HCT116 (cell line): ENCODE data around the gene NRAP. TPM values are rescaled to one million over a fixed set of nuclear protein-coding genes. Genes with fewer than 3 reads are reported as not detected.

Experiments
- ATAC-seq: fragments of 200-7000 bp; cut with Tn5 transposase; 2 replicates; pipeline ENCODE4 v1.9.1; 2020; ENCODE audit warnings: mild to moderate bottlenecking, moderate library complexity
- BruUV-seq: library from RNA; stranded (reverse); fragments of 400-500 nt; replicated peaks from 2 replicates; lab custom pipeline; 2021; lab: Mats Ljungman, UMichigan
- CTCF ChIA-PET: fragments of 300-600 bp; sonication (Branson Sonifier 250); formaldehyde crosslinking; loops from one replicate; lab custom pipeline; 2021; ENCODE audit warnings: antibody characterized with exemption; lab: Charles Lee
- POLR2A ChIA-PET: fragments of 300-600, 350-600 bp; sonication (Branson Sonifier 250); formaldehyde crosslinking; loops from one replicate; lab custom pipeline; 2021; ENCODE audit warnings: antibody characterized with exemption; lab: Charles Lee
- RAD21 ChIA-PET, 2 experiments: fragments of 300-600 bp; sonication (Branson Sonifier 250); formaldehyde crosslinking; loops; one replicate each; lab custom pipeline; 2023; ENCODE audit warnings: low total read pairs in 2 of 2; ENCODE audit not compliant: uncharacterized antibody in 2 of 2, unreplicated experiment in 2 of 2, low non-redundant PET in 1 of 2; lab: Charles Lee
- DNase-seq: peaks from one replicate; pipeline ENCODE4 v3.0.0-alpha.2; 2010; ENCODE audit warnings: low read depth, low spot score
- H2AFZ ChIP-seq: fragments of 200-600 bp; shearing (Covaris generic), sonication (generic); 2 replicates; pipeline ENCODE4 v1.6.1; 2017; ENCODE audit warnings: low read depth, mixed run types, mixed read lengths, antibody characterized with exemption, low read length; ENCODE audit not compliant: poor library complexity, severe bottlenecking
- H3K27ac ChIP-seq: 2 replicates; pipeline ENCODE4 v1.5.1; 2012; ENCODE audit warnings: low read depth, low read length
- H3K27me3 ChIP-seq: fragments of 200-600 bp; sonication (generic); 2 replicates; pipeline ENCODE4 v1.6.1; 2016; ENCODE audit warnings: mixed run types, low read length, mixed read lengths; ENCODE audit not compliant: insufficient read depth
- H3K36me3 ChIP-seq, 2 experiments: fragments of 200-500 bp in 1 of 2; fragments of 200-600 bp in 1 of 2; sonication (Bioruptor generic) in 1 of 2; sonication (generic) in 1 of 2; 2 replicates each; pipeline versions ENCODE4 v1.5.1 to v1.6.1; 2014 to 2016; ENCODE audit warnings: low read length in 2 of 2, inconsistent platforms in 1 of 2, mixed read lengths in 1 of 2, mixed run types in 1 of 2; ENCODE audit not compliant: insufficient read depth in 2 of 2, control insufficient read depth in 1 of 2
- H3K4me1 ChIP-seq, 2 experiments: fragments of 200-600 bp in 1 of 2; sonication (generic) in 1 of 2; 2 replicates each; pipeline versions ENCODE4 v1.5.1 to v1.6.1; 2012 to 2017; ENCODE audit warnings: low read length in 2 of 2, inconsistent platforms in 1 of 2, mild to moderate bottlenecking in 1 of 2, mixed read lengths in 1 of 2, mixed run types in 1 of 2, moderate library complexity in 1 of 2; ENCODE audit not compliant: insufficient read depth in 2 of 2, control insufficient read depth in 1 of 2
- H3K4me2 ChIP-seq: fragments of 200-600 bp; sonication (generic); 2 replicates; pipeline ENCODE4 v1.6.1; 2017; ENCODE audit warnings: mixed run types, low read length, mixed read lengths
- H3K4me3 ChIP-seq, 2 experiments: fragments of 200-600 bp in 1 of 2; sonication (generic) in 1 of 2; replicated peaks in 1 of 2; 2 replicates each; pipeline ENCODE4 v1.5.1; 2011 to 2016; ENCODE audit warnings: low read length in 2 of 2, control low read depth in 1 of 2, low read depth in 1 of 2, mild to moderate bottlenecking in 1 of 2, mixed read lengths in 1 of 2, mixed run types in 1 of 2
- H3K79me2 ChIP-seq: fragments of 200-600 bp; sonication (generic); 2 replicates; pipeline ENCODE4 v1.6.1; 2017; ENCODE audit warnings: mild to moderate bottlenecking, mixed run types, low read length, moderate library complexity, mixed read lengths; ENCODE audit not compliant: insufficient read depth
- H3K9ac ChIP-seq: fragments of 200-600 bp; sonication (generic); 2 replicates; pipeline ENCODE4 v1.6.1; 2016; ENCODE audit warnings: low read length, mixed read lengths
- H3K9me2 ChIP-seq: fragments of 200-600 bp; sonication (generic), shearing (Covaris generic); 2 replicates; pipeline ENCODE4 v1.6.1; 2017; ENCODE audit warnings: mixed run types, mild to moderate bottlenecking, moderate library complexity; ENCODE audit not compliant: insufficient read depth
- H3K9me3 ChIP-seq, 2 experiments: fragments of 200-500 bp in 1 of 2; fragments of 200-600 bp in 1 of 2; sonication (Bioruptor generic) in 1 of 2; sonication (generic) in 1 of 2; 2 replicates each; pipeline ENCODE4 v1.6.1; 2014 to 2017; ENCODE audit warnings: low read length in 2 of 2, mixed read lengths in 2 of 2, inconsistent platforms in 1 of 2, low read depth in 1 of 2, mild to moderate bottlenecking in 1 of 2, mixed run types in 1 of 2, moderate library complexity in 1 of 2; ENCODE audit not compliant: control insufficient read depth in 1 of 2, insufficient read depth in 1 of 2
- H4K20me1 ChIP-seq: fragments of 200-600 bp; sonication (generic), shearing (Covaris generic); 2 replicates; pipeline ENCODE4 v1.6.1; 2017; ENCODE audit warnings: mixed run types, mild to moderate bottlenecking, moderate library complexity; ENCODE audit not compliant: insufficient read depth
- CEBPB ChIP-seq: IDR thresholded peaks from 2 replicates; pipeline ENCODE4 v1.6.1; 2012; ENCODE audit warnings: low read depth
- FOSL1 ChIP-seq: IDR thresholded peaks from 2 replicates; pipeline ENCODE4 v1.6.1; 2012; ENCODE audit warnings: low read depth
- JUND ChIP-seq: IDR thresholded peaks from 2 replicates; pipeline ENCODE4 v1.6.1; 2012
- RAD21 ChIP-seq: IDR thresholded peaks from 2 replicates; pipeline ENCODE4 v1.6.1; 2012; ENCODE audit warnings: low read depth, mild to moderate bottlenecking
- SIN3A ChIP-seq: IDR thresholded peaks from 2 replicates; pipeline ENCODE4 v1.6.1; 2012; ENCODE audit warnings: low read depth
- YY1 ChIP-seq: IDR thresholded peaks from 2 replicates; pipeline ENCODE4 v1.6.1; 2011; ENCODE audit warnings: low read length, low read depth, moderate library complexity, mild to moderate bottlenecking; ENCODE audit not compliant: insufficient replicate concordance; ENCODE audit errors: extremely low read depth
- ZFX ChIP-seq: fragments of 450-650 bp; IDR thresholded peaks from 2 replicates; pipeline ENCODE4 v1.6.1; 2017
- ZNF274 ChIP-seq: fragments of 200-500 bp; sonication (Bioruptor generic); IDR thresholded peaks from 2 replicates; pipeline ENCODE4 v1.6.1; 2014; ENCODE audit warnings: mild to moderate bottlenecking, low read depth, low read length, inconsistent platforms
- intact Hi-C: fragments of 100-400 bp; cut with micrococcal nuclease; formaldehyde crosslinking; loops from 2 replicates; pipeline ENCODE4 v1.10.0; 2022
- total RNA-seq: library from RNA; stranded (reverse); gene quantifications from one replicate; pipeline ENCODE4 v1.2.1, GENCODE V29; 2021; ENCODE audit not compliant: unreplicated experiment
- TF ChIP-seq, protein P1 (sequence below): IDR thresholded peaks from 2 replicates; pipeline ENCODE4 v1.6.1; 2011; ENCODE audit warnings: mild to moderate bottlenecking, low read length, moderate library complexity; ENCODE audit not compliant: insufficient replicate concordance; ENCODE audit errors: extremely low read depth
- TF ChIP-seq, protein P2 (sequence below): IDR thresholded peaks from 2 replicates; pipeline ENCODE4 v1.6.1; 2012
- TF ChIP-seq, protein P3 (sequence below): IDR thresholded peaks from 2 replicates; pipeline ENCODE4 v1.6.1; 2012
- TF ChIP-seq, protein P4 (sequence below), 3 experiments: fragments of 200-600 bp in 1 of 3; sonication (generic) in 1 of 3; IDR thresholded peaks in 2 of 3; conservative IDR thresholded peaks in 1 of 3; 2 replicates each; pipeline ENCODE4 v1.5.1; 2012 to 2017; ENCODE audit warnings: low read depth in 2 of 3, low read length in 2 of 3, antibody characterized with exemption in 1 of 3, borderline replicate concordance in 1 of 3, control low read depth in 1 of 3, mild to moderate bottlenecking in 1 of 3, mixed read lengths in 1 of 3, mixed run types in 1 of 3, moderate library complexity in 1 of 3; ENCODE audit not compliant: insufficient read depth in 1 of 3

NRAP gene
- total RNA-seq, 1 experiment from 2014 or later = not detected

DNA sequence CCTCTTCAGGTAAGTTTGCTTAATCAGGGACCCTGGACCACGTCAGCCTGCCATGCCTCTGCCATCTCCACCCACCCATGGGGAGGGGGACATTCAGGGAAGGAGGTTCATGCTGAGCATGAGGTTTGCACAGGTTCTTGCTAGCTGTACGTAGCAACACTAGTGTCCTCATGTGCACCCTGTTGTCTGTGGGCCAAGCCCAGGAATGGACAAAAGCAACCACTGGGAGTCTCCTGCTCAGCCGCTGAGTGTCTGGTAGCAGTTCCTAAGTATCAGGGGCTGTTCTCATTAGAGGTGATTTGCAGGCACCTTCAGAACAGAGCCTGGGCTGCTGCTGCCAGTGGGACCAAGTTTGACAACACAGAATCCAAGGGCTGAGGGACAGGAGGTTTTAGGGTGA, 33.8 kb upstream of the NRAP start (continued):
- TF ChIP-seq, protein P1, sequence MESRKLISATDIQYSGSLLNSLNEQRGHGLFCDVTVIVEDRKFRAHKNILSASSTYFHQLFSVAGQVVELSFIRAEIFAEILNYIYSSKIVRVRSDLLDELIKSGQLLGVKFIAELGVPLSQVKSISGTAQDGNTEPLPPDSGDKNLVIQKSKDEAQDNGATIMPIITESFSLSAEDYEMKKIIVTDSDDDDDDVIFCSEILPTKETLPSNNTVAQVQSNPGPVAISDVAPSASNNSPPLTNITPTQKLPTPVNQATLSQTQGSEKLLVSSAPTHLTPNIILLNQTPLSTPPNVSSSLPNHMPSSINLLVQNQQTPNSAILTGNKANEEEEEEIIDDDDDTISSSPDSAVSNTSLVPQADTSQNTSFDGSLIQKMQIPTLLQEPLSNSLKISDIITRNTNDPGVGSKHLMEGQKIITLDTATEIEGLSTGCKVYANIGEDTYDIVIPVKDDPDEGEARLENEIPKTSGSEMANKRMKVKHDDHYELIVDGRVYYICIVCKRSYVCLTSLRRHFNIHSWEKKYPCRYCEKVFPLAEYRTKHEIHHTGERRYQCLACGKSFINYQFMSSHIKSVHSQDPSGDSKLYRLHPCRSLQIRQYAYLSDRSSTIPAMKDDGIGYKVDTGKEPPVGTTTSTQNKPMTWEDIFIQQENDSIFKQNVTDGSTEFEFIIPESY = no peak
- TF ChIP-seq, protein P2, sequence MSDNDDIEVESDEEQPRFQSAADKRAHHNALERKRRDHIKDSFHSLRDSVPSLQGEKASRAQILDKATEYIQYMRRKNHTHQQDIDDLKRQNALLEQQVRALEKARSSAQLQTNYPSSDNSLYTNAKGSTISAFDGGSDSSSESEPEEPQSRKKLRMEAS = no peak

GRCh38 chr10:113695691-113696090, 31.9 kb upstream of the NRAP start:
- no peak overlapping the region for H3K4me2 ChIP-seq
- H3K4me3 ChIP-seq = no peak overlapping the region
- H3K9me2 ChIP-seq = no peaks in the 10 kb centered on the region
- intact Hi-C loops = no loop called here
- H2AFZ ChIP-seq = no peak overlapping the region
- H3K27ac ChIP-seq = no peak overlapping the region
- no peak for ATAC-seq
- no peaks in the 10 kb centered on the region for H3K4me1 ChIP-seq
- CTCF ChIA-PET = no interaction called here
- TF ChIP-seq YY1 (no peak), RAD21 (no peak), FOSL1 (no peak), ZFX (no peak), CEBPB (no peak), ZNF274 (no peak), SIN3A (no peak), JUND (no peak)
- TF ChIP-seq, protein P3, sequence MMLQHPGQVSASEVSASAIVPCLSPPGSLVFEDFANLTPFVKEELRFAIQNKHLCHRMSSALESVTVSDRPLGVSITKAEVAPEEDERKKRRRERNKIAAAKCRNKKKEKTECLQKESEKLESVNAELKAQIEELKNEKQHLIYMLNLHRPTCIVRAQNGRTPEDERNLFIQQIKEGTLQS = no peak
- TF ChIP-seq, protein P4, sequence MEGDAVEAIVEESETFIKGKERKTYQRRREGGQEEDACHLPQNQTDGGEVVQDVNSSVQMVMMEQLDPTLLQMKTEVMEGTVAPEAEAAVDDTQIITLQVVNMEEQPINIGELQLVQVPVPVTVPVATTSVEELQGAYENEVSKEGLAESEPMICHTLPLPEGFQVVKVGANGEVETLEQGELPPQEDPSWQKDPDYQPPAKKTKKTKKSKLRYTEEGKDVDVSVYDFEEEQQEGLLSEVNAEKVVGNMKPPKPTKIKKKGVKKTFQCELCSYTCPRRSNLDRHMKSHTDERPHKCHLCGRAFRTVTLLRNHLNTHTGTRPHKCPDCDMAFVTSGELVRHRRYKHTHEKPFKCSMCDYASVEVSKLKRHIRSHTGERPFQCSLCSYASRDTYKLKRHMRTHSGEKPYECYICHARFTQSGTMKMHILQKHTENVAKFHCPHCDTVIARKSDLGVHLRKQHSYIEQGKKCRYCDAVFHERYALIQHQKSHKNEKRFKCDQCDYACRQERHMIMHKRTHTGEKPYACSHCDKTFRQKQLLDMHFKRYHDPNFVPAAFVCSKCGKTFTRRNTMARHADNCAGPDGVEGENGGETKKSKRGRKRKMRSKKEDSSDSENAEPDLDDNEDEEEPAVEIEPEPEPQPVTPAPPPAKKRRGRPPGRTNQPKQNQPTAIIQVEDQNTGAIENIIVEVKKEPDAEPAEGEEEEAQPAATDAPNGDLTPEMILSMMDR (IDR thresholded peaks at IDR 0.05 in 2 of 3, conservative IDR thresholded peaks at IDR 0.05 in 1 of 3; ENCODE audit: borderline replicate concordance in 1 of 3, insufficient read depth in 1 of 3, low read depth in 2 of 3, low read length in 2 of 3) = no peak
- RAD21 ChIA-PET = no interaction called here
- H3K79me2 ChIP-seq = peaks cover 51% of the 10 kb centered on the region
- no TSS peak for BruUV-seq
- no peaks in the 10 kb centered on the region for H4K20me1 ChIP-seq
- H3K9ac ChIP-seq = no peak overlapping the region
- no peak for DNase-seq
- POLR2A ChIA-PET = no interaction called here
- H3K9me3 ChIP-seq = peaks cover 5 to 11% of the 10 kb centered on the region in 2 experiments; a peak in 2 of 4 replicates
- peaks cover 17 to 18% of the 10 kb centered on the region in 2 experiments for H3K36me3 ChIP-seq
- H3K27me3 ChIP-seq = no peaks in the 10 kb centered on the region
